Erythroblast (primary cell): Measurements from ENCODE around the gene MARCHF9.

Experiments
- DNase-seq, 2 experiments: peaks; one replicate each; lab custom pipeline; 2025; lab: John Stamatoyannopoulos, UW
- GATA1 ChIP-seq: IDR thresholded peaks from 2 replicates; pipeline ENCODE4 v1.6.1; 2011; ENCODE audit warnings: low read depth, mild to moderate bottlenecking, control low read depth, low read length, moderate library complexity
- POLR2A ChIP-seq: IDR thresholded peaks from 2 replicates; pipeline ENCODE4 v1.6.1; 2011; ENCODE audit warnings: mild to moderate bottlenecking, low read length

MARCHF9 gene

GRCh38 chr12:57760347-57760982, 5.6 kb downstream of the MARCHF9 start:
- no peak for DNase-seq
- TF ChIP-seq POLR2A (no peak), GATA1 (no peak)

- DNase-seq = no peak
- TF ChIP-seq GATA1 (no peak), POLR2A (no peak)
These were observed 6.6 kb downstream of the MARCHF9 start for GRCh38 chr12:57761391-57761998.

- TF ChIP-seq GATA1 (no peak), POLR2A (no peak)
- DNase-seq = no peak
These were observed 7.6 kb downstream of the MARCHF9 start for GRCh38 chr12:57762463-57762862.

- DNase-seq = no peak
- no peak for TF ChIP-seq POLR2A
- no peak for TF ChIP-seq GATA1
These were observed 9.2 kb downstream of the MARCHF9 start for GRCh38 chr12:57763881-57764661.

- no peak for DNase-seq
- TF ChIP-seq POLR2A (no peak), GATA1 (no peak)
These were observed 9.7 kb downstream of the MARCHF9 start for GRCh38 chr12:57764662-57765002.

- TF ChIP-seq GATA1 (no peak), POLR2A (no peak)
- peak; percentile 52 to 61 for DNase-seq
These were observed 10.2 kb downstream of the MARCHF9 start for GRCh38 chr12:57765003-57765697.

GRCh38 chr12:57765698-57766463, 11.0 kb downstream of the MARCHF9 start:
- no peak for DNase-seq
- TF ChIP-seq POLR2A (no peak), GATA1 (no peak)

- no peak for TF ChIP-seq GATA1
- TF ChIP-seq POLR2A = peak; percentile 47
- peak; percentile 29 to 34 for DNase-seq
These were observed 11.8 kb downstream of the MARCHF9 start, which contains the start of gene CYP27B1 for GRCh38 chr12:57766464-57767304. CYP27B1 (minus strand) TSS chr12:57767078; CDS start chr12:57767041, 37 bp downstream.

GRCh38 chr12:57767305-57767698, 12.4 kb downstream of the MARCHF9 start:
- TF ChIP-seq GATA1 = no peak
- no peak for TF ChIP-seq POLR2A
- no peak for DNase-seq

- TF ChIP-seq POLR2A = no peak
- no peak for TF ChIP-seq GATA1
- no peak for DNase-seq
These were observed 13.0 kb downstream of the MARCHF9 start for GRCh38 chr12:57767876-57768275.

GRCh38 chr12:57769594-57769993, 14.7 kb downstream of the MARCHF9 start:
- no peak for TF ChIP-seq GATA1
- TF ChIP-seq POLR2A = no peak
- no peak for DNase-seq

- no peak for TF ChIP-seq GATA1
- DNase-seq = no peak
These were observed 15.8 kb downstream of the MARCHF9 start for GRCh38 chr12:57770734-57771133.
